NCI-H446 treated with DMSO at 0.1 percent for 48 hours (cell line): ENCODE results near the gene IQCH.
"Not testable (repeated sequence)": the region's sequence is repeated elsewhere in the genome, so short reads cannot be mapped to it uniquely, and the experiment has no call there.

ENCODE experiments used
- DNase-seq: peaks from one replicate; lab custom pipeline; 2025; lab: John Stamatoyannopoulos, UW

The IQCH gene

GRCh38 chr15:67446449-67446848 is 191.9 kb downstream of the IQCH start:
- no peak for DNase-seq

DNA sequence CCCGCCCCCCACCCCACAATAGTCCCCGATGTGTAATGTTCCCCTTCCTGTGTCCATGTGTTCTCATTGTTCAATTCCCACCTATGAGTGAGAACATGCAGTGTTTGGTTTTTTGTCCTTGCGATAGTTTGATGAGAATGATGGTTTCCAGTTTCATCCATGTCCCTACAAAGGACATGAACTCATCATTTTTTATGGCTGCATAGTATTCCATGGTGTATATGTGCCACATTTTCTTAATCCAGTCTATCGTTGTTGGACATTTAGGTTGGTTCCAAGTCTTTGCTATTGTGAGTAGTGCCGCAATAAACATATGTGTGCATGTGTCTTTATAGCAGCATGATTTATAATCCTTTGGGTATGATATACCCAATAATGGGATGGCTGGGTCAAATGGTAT is 193.8 kb downstream of the IQCH start:
- not testable (repeated sequence) for DNase-seq

DNA sequence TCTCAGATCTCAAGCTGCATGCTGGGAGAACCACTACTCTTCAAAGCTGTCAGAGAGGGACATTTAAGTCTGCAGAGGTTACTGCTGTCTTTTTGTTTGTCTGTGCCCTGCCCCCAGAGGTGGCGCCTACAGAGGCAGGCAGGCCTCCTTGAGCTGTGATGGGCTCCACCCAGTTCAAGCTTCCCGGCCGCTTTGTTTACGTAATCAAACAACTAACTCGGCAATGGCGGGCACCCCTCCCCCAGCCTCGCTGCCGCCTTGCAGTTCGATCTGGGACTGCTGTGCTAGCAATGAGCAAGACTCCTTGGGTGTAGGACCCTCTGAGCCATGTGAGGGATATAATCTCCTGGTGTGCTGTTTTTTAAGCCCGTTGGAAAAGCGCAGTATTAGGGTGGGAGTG is 199.1 kb downstream of the IQCH start:
- DNase-seq: not testable (repeated sequence)

- DNase-seq: peak; percentile 44
These were observed 202.3 kb downstream of the IQCH start for GRCh38 chr15:67456677-67457529.

GRCh38 chr15:67458331-67459029 is 203.9 kb downstream of the IQCH start:
- DNase-seq: no peak

DNA sequence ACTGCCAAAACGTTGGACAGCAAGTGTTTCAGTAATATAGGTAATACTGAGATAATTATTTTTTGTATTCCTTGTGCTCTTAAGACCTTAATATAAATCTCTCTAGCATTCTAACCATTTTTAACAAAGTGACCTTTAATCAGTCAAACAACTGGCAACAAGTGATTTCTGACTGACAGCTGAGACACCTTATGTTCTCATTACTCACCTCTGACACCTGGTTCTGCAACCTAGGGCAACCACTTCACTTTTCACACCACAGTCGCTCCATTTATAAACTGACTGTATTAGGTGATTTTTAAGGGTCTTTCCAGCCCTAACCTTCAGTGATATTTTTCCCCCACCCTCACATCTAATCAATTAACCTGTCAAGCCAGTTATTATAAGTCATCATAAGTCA is 205.9 kb downstream of the IQCH start:
- no peak for DNase-seq

DNA sequence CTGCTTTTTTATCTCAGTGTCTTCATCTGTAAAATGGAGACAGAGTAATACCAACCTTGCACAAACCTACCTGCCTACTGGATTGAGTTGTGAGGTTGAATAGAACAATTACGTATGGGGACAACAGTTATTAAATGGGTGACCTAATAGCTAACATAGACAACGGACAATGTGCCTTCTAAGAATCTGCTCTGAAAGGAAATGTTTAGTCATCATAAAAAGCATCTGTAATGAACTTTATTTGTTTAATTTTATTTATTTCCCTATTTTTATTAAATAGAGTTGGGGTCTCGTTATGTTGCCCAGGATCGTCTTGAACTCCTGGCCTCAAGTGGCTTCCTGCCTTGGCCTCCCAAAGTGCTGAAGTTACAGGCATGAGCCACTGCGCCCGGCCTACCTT is 207.1 kb downstream of the IQCH start:
- no peak for DNase-seq

DNA sequence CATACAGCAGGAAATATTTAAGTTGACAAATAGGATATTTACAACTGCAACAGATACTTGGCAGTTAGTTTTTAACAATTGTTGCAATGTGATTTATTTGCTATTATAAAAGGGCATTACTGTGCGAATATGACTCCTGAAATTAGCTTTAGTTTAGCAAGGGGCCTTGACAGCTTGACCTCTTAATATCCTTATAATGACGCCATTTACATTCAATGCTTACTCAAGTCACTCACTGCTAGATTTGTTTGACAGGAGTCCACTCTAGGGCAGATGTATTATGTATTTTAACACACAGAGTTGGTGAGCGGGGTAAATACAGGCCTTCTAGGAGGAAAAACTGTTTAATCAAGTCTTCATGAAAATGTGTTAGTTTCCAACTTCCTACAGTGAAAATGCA is 208.3 kb downstream of the IQCH start:
- DNase-seq: no peak

DNA sequence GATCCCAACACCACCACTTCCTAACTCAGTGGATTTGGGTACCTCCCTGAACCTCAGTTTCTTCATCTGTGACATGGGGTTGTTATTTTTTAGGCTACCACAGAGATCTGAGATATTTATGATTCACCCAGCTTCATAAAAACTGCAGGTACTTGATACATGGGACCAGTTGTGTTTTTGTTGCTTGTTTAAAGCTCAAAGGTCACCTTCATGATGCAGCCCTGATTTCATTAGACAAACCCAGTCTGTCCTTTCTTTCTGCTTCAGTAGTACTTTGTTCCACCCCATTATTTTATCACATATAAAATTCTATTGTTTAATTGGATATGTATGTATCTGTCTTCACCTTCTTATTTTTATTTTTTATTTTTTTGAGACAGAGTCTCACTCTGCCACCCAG is 208.9 kb downstream of the IQCH start:
- DNase-seq: no peak

GRCh38 chr15:67465196-67465952 is 210.8 kb downstream of the IQCH start:
- DNase-seq: no peak

DNA sequence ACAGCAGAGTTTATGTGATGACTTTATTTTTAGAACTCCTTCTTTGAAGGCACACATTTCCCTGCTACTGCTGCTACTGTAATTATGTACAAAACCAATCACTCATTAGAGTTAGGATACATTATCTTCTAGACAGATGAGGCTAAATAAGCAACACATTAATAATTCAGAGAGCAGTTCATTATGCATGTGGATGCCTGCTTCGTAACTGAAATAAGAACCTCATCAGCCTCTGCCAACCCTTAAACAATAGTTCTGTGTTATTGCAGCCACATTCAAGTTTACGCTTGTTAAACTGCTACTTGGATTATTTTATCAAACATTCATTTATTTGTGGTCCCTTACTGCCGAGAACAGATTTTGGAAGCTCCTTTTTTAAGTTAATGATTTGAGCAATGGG is 213.8 kb downstream of the IQCH start:
- peak; percentile 72 for DNase-seq

DNA sequence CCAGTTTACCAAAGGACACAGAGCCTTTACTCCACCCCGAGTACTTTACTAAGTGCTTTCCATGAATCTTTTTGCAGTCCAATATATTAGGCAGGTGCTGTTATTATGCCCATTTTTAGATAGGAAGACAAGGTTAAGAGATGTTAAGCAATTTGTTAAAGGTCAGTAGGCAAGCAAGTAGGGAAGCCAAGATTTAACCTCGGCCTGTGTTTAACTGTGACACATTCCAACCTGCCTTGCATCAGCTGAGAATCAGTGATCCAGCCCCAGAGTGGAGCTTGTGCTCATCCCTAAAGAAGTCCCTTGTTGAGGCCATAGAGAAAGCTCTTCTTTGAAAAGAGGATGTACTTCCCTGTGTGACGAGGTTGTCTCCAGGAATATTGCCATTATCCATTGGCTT is 215.1 kb downstream of the IQCH start:
- no peak for DNase-seq

GRCh38 chr15:67472957-67473356 is 218.4 kb downstream of the IQCH start:
- DNase-seq: no peak

GRCh38 chr15:67474405-67475110 is 220.0 kb downstream of the IQCH start:
- DNase-seq: no peak

DNA sequence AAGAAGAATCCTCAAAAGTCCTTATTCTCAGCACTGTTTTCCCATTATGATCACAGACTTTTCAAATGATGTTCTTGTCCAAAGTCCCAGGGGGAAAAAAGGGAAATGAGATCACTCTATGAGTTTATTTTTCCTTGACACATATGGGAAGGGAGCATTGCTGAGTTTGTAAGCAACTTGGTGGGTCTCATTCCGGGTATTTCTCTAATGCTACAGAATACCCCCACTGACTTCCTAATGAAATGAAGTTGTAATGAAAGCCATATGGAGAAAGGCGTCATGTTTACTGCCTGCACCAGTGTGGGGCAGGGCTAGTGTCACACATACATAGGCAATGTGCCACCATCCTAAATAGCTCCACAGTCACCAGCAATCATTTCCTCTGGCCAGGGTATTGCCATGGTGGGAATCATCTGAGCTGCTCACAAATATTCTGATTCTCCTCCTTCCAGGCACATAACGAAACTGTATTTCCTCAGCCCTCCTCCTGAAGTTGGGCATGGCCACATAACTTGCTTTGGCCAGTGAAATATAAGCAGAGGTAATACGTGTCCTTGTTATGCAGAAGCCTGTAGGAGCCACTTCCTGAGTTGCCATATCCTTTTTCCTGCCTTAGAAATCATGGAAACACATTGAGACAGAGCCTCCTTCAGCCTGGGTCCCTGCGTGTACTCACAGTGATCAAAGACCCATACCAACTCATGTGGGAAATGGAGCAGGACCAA is 225.4 kb downstream of the IQCH start:
- DNase-seq: no peak

DNA sequence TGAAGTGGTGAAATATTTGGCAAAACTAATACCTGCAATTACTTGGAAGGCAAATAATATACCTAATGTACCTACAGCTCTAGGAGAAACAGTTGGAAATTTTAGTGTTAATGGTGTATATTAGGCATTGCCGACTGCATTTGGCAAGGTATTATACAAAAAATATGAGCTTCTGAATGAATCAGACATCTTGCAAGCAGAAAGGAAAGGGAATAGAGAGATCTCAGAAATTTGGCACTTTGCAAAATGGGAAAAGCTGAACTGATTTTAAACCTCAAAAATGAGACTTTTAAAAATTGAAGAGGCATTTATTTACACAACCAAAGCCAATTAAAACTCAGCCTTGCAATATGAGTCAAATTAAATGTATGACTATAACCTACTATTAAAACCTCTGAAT is 226.2 kb downstream of the IQCH start:
- DNase-seq: no peak

DNA sequence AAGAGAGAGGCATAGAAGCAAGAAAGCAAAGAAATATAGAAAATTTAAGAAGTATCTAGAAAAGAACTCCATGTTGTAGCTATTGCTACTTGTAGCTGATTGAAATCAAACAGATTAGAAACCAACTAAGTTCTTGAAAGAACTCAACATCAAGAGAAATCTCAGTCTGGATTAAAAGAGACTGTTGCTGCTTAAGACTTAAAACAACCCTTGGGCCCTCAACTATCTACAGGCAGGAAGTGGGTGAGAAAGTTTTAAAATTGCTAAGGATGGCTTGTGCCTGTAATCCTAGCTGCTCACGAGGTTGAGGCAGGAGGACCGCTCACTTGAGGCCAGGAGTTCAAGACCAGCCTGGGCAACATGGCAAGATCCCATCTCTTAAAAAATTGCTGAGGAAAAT is 227.1 kb downstream of the IQCH start:
- no peak for DNase-seq

- DNase-seq: no peak
These were observed 241.0 kb downstream of the IQCH start for GRCh38 chr15:67495585-67495984.

DNA sequence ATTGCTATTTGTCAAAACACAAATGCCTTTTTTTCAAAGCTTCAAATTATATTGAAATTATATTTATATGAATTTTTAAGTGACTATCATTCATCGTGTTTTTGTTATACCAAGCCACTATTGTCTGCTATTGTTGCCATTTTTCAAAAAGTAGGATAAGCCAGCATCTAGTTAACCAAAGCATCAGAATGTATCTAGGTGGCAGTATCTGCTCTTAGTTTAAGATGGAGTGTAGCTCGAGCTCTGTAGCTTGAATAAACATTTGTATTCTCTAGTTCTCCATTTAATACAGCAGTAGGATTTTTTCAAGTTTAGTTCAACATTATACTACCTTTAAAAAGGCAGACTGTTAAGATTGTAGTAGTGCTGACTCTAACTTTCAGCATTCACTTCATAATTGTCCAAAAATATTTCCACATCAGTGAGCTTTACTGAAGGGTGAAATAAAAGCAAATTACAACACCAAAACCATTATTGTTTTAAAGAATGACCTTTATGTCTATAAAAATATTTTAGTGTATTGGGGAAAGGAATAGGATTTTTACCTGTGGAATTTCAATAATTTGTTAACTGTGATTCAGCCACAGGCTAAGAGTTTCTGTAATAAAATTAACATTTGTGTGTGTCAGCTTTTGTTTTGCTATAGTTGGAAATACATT is 246.7 kb downstream of the IQCH start:
- DNase-seq: peak; percentile 24

DNA sequence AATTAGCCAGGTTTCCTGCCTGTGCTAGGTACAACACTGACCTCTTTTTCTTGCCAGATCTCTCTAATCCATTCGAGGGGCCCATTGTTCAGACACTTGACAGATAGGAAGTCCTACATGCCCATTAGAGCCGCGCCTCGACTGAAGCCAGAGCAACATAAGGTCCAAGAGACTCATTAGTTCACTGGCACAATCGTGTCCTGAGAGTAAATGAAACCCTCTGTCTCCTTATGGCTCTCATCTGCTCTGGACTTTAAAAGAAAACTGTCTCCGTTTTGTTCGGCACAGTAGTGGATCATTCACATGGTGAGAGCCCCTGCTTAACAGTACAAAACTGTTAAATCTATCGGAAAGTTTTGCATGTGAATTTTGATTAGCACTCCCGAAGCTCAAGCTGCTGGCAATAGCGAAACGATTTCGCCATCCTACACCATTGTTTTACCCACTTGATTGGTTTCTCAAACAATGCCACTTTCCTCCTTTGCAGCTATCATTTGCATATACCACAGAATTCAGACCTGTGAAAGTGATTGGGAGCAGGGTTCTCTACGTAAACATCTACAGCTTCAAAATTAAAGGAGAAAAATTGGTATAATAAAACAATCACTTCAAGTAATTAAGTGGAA is 247.4 kb downstream of the IQCH start:
- DNase-seq: peak; percentile 80
